HUES48 (cell line): Measurements from ENCODE around the gene EIF3K.
A peak's percentile ranks its signal among the peaks of the same experiment; 100 is the strongest.

ENCODE experiments used
- H3K27ac ChIP-seq: one replicate; pipeline ENCODE4 v1.7.0; 2013; ENCODE audit warnings: low read depth, low read length, inconsistent platforms
- H3K27me3 ChIP-seq: 2 replicates; pipeline ENCODE4 v1.6.1; 2013; ENCODE audit warnings: mild to moderate bottlenecking, low read length; ENCODE audit not compliant: control insufficient read depth, insufficient read depth
- H3K36me3 ChIP-seq: 2 replicates; pipeline ENCODE4 v1.6.1; 2013; ENCODE audit warnings: low read length; ENCODE audit not compliant: control insufficient read depth, insufficient read depth
- H3K4me1 ChIP-seq: 2 replicates; pipeline ENCODE4 v1.6.1; 2013; ENCODE audit warnings: mild to moderate bottlenecking, low read length; ENCODE audit not compliant: control insufficient read depth, insufficient read depth
- H3K4me3 ChIP-seq: 2 replicates; pipeline ENCODE4 v1.5.1; 2013; ENCODE audit warnings: mild to moderate bottlenecking, low read depth, low read length
- H3K9ac ChIP-seq: 2 replicates; pipeline ENCODE4 v1.6.1; 2013; ENCODE audit warnings: mild to moderate bottlenecking, low read depth, low read length, moderate library complexity
- H3K9me3 ChIP-seq: 2 replicates; pipeline ENCODE4 v1.6.1; 2013; ENCODE audit warnings: low read length; ENCODE audit not compliant: control insufficient read depth, insufficient read depth

The EIF3K gene

DNA sequence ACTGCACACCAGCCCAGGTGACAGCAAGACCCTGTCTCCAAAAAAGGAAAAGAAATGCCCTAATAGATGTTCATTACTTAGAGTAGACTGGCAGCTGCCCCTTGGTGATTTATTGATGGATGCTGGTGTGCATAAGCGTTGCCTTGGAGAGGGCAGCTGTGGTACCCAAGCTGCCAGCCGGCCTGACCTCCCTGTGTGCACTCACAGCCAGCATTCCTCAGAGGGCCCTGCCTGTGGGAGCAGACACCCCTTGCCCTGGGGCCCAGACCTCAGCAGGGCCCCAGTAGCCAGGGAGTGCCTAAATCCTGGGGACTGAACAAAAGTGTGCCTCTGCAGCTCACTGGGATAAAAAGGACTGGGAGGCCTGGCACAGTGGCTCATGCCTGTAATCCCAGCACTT, 20.7 kb downstream of the EIF3K start:
- Histone ChIP-seq H3K36me3 (peaks cover 19% of the 10 kb centered on the region), H3K27ac (no peak overlapping the region), H3K9me3 (no peaks in the 10 kb centered on the region), H3K9ac (no peak overlapping the region), H3K4me3 (no peak overlapping the region), H3K27me3 (no peaks in the 10 kb centered on the region), H3K4me1 (no peaks in the 10 kb centered on the region; the same call in 1 of the 2 replicates)

DNA sequence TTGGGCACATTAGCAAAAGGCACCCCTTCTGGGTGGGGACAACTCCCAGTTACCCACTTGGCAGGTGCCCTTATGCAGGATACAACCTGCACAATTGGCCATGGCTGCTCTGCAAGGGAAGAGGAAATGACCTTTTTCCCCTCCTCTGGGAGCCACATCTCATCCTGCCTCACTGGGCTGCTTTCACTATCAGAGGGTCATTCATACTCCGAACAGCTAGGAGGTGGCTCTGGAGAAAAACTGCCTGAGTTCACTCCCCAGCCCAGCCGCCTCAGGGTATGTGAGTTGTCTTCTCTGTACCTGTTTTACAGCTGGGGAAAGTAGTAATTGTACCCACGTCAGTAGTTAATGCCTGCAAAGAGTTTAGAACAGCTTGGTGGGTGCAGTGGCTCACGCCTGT, 21.4 kb downstream of the EIF3K start:
- Histone ChIP-seq H3K27ac (no peak overlapping the region), H3K9me3 (no peaks in the 10 kb centered on the region), H3K4me3 (no peak overlapping the region), H3K36me3 (peaks cover 12% of the 10 kb centered on the region), H3K27me3 (no peaks in the 10 kb centered on the region), H3K9ac (no peak overlapping the region), H3K4me1 (no peaks in the 10 kb centered on the region; the same call in 1 of the 2 replicates)

DNA sequence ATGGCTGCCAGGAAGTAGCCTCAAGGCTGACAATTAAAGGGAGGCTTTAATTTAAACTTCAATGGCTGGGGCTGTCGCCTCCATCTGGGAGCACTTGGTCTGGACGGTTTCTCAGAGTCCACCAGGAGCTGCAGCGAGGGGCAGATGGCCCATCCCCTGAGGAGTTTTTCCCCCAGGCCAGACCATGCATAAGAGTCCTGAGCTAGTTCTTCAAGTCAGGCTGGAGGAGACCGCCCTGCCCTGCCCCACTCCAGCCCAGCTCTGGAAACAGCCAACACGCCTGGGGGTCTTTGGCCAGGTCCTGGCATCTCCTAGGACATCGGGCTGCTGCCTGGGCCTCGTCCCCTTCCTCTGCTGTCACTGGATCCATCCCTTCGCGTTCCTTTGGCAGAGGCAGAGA, 23.2 kb downstream of the EIF3K start:
- H3K9me3 ChIP-seq: no peaks in the 10 kb centered on the region
- no peak overlapping the region for H3K9ac ChIP-seq

DNA sequence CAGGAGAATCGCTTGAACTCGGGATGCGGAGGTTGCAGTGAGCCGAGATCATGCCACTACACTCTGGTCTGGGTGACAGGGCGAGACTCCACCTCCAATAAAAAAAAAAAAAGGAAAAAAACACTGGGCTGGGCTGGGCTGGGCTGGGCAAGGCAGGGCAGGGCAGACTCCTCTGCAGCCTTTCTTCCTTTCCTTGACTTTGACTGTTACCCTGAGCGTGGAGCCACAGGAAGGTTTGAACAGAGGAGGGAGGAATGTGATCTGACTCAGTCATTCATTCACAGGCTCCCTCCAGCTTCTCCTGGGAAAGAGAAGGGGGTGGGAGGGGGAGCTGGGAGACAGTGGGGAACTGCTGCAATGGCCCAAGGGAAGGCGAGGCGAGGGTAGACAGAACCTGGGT, 25.7 kb downstream of the EIF3K start:
- Histone ChIP-seq H3K36me3 (no peaks in the 10 kb centered on the region), H3K4me3 (no peak overlapping the region), H3K27me3 (no peaks in the 10 kb centered on the region), H3K9ac (no peak overlapping the region), H3K4me1 (peaks cover 8% of the 10 kb centered on the region), H3K27ac (no peak overlapping the region), H3K9me3 (no peaks in the 10 kb centered on the region)

More for the DNA sequence above, 23.2 kb downstream of the EIF3K start:
- H3K4me1 ChIP-seq: peaks cover 2% of the 10 kb centered on the region; the same call in 1 of the 2 replicates
- H3K4me3 ChIP-seq: no peak overlapping the region
- no peak overlapping the region for H3K27ac ChIP-seq
- no peaks in the 10 kb centered on the region for H3K27me3 ChIP-seq
- no peaks in the 10 kb centered on the region; the same call in 1 of the 2 replicates for H3K36me3 ChIP-seq

DNA sequence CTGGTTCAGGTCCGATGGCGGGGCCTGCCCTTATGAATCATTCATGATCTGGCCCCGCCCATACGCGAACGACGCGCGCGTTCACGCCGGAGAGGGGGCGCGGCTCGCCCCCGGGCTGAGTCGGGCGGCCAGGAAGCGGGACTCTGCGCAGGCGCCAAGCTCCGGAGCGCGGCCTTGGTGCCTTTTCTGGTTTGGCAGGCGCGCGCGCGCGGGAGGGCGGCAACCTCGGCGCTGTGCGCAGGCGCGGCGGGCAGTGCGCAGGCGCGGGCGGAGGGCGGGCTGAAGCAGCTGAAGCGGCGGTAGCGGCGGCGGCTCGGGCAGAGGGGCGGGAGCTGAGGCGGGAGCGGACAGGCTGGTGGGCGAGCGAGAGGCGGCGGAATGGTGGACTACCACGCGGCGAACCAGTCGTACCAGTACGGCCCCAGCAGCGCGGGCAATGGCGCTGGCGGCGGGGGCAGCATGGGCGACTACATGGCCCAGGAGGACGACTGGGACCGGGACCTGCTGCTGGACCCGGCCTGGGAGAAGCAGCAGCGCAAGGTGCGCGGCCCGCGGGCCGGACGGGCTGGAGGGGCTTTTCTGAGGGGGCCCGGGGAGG, 28.5 kb downstream of the EIF3K start, which contains the start of gene ACTN4:
Gene ACTN4, plus strand, starts transcription at position 282 of the 598 bp plus-strand sequence. Its CDS starts 97 bp downstream, at position 379.
- peak within 1 kb of the TSS; percentile 98 for H3K4me3 ChIP-seq

DNA sequence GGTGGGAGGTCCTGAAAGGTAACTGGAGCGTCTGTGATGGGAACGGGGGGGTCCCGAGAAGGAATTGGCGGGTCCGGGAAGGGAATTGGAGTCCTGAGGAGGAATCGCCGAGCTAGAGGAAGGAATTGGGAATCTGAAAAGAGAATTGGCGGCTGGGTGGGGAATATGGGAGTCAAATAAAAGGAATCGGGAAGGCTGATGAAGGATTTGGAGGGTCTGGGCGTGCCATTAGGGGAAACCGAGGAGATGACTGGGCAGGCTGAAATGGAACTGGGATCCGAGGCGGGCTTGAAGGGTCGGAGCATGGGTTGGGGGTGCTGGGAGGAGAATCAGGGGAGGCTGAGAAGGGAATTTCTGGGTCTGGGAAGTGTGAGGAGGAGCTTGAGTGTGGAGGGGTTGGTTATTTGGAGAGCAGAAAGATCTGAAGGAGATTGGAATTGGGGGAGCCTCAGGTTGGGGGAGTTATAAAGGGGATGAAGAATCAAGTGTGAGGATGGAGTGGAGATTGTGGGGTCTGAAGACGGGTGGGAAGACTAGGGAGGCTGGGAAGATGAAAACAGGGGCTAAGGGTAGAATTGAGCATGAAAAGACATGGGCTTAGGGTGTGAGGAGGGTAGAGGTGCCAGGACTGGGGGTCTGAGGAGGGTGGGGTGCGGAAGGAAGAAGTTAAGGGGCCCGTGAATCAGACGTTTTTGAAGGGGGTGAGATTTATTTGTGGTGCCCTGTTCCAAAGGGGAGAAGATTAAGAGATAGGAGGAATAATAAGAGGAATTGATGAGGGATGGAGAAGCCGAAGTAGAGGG, 29.2 kb downstream of the EIF3K start:
- Histone ChIP-seq H3K27ac (peak overlapping the region; percentile 90), H3K4me3 (peak overlapping the region; percentile 98), H3K9ac (peak overlapping the region; percentile 94), H3K27me3 (no peaks in the 10 kb centered on the region), H3K9me3 (no peaks in the 10 kb centered on the region), H3K4me1 (peaks cover 34% of the 10 kb centered on the region), H3K36me3 (no peaks in the 10 kb centered on the region)

More for the DNA sequence above, 28.5 kb downstream of the EIF3K start, which contains the start of gene ACTN4:
- peaks cover 29% of the 10 kb centered on the region for H3K4me1 ChIP-seq
- no peaks in the 10 kb centered on the region for H3K27me3 ChIP-seq
- H3K36me3 ChIP-seq: no peaks in the 10 kb centered on the region
- no peaks in the 10 kb centered on the region for H3K9me3 ChIP-seq
- peak within 1 kb of the TSS; percentile 90 for H3K27ac ChIP-seq
- peak within 1 kb of the TSS; percentile 94 for H3K9ac ChIP-seq

DNA sequence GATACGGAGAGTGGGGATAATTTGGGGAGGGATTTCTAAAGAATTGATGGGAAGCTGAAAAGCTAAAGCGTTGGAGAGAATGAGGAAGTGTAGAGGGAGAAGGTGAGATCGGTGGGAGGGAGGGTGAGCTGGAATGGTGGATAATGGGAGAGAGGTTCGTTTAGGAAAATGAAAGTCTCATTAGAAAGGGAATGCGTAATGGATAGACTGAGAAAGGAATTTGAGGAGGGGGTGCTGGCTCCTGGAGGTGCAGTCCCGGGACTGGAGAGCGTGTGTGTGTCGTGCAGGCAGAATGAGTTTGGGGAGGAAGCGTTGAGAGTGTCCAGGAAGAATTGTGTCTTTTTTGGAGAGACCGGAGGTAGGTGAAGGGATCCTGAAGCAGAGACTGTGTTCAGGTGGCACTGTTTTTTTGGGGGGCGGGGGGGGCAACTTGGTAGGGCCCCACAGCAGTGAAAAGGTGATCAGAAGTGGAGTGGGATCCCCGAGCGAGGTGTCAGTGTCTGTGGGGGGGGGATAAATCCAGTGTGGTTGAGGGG, 29.8 kb downstream of the EIF3K start:
- Histone ChIP-seq H3K27me3 (no peaks in the 10 kb centered on the region), H3K4me1 (peaks cover 41% of the 10 kb centered on the region), H3K4me3 (peak overlapping the region; percentile 98), H3K27ac (no peak overlapping the region), H3K36me3 (no peaks in the 10 kb centered on the region), H3K9ac (peak overlapping the region; percentile 94), H3K9me3 (no peaks in the 10 kb centered on the region)

DNA sequence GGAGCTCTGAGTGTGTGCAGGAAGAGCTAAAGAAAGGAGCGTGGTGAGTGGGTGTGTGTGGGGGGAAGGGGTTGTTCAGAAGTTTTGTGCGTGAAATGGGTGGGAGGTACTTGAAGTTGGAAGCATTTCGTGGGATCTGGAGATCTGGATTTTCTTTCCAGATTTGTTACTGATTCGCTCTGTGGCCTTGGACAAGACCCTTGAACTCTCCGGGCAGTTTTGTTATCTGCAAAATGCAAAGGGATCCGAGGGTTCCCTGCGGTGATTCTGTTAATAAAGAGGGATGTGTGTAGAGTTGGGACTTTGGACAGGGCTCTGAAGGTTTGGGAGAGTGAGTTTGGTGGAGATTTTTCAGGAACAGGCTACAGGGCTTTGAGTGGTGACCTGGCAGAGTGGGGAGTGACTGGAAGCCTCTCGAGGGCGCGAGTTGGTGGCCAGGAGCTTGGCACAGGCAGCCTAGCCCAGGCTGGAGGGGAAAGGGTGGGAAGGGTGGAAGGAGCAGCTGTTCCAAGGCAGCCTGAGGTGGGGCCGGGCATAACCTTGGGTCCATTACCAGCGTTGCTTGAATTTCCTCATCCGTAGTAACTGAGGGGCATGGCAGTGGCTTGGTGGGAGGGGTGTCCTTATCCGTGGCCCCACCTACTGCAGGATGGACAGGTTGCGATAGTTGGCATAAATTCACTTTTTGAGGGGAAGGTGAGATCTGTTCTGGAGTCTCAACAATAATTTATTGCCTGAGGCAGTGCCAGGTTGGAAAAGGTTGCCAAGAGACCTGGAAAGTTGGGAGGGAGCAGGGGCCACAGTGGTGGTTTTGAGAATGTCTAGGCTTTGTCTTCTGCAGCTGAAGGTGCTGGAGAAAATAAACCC, 30.6 kb downstream of the EIF3K start:
- peak overlapping the region; percentile 75 for H3K27ac ChIP-seq

DNA sequence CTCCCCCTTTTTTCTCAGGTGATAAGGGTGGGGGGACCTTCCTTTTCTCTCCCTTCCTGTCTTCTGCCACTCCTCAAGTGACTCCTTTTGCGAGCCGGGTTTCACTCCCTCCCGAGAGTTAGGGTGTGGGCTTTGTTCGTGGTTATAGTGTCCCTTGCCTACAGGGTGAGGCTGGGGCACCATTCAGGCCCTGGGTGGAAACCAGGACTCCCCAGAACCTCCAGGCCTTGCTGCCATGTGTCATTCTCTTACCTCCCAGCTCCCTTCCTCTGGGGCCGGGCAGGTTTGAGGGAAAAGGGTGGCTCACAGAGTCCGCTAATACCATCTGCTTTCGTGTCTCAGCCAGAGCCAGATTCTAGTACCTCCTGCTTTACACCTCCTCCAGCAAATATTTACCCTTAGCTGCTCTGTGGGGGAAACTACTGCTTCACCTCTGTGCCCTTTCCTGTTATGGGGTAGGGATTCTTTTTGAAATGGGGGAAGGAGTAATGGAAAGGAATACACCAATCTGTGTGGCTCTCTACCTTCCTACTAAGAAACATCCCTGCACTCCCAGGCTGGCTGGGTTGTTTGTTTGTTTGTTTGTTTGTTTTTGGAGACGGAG, 31.3 kb downstream of the EIF3K start:
- Histone ChIP-seq H3K27me3 (no peaks in the 10 kb centered on the region), H3K9me3 (no peaks in the 10 kb centered on the region), H3K36me3 (no peaks in the 10 kb centered on the region), H3K27ac (peak overlapping the region; percentile 75), H3K4me3 (peak overlapping the region; percentile 98), H3K4me1 (peaks cover 55% of the 10 kb centered on the region), H3K9ac (peak overlapping the region; percentile 94)

More for the DNA sequence above, 30.6 kb downstream of the EIF3K start:
- H3K9me3 ChIP-seq: no peaks in the 10 kb centered on the region
- peak overlapping the region; percentile 98 for H3K4me3 ChIP-seq
- H3K4me1 ChIP-seq: peaks cover 48% of the 10 kb centered on the region
- no peaks in the 10 kb centered on the region for H3K27me3 ChIP-seq
- peak overlapping the region; percentile 94; the same call in 1 of the 2 replicates for H3K9ac ChIP-seq
- no peaks in the 10 kb centered on the region for H3K36me3 ChIP-seq

DNA sequence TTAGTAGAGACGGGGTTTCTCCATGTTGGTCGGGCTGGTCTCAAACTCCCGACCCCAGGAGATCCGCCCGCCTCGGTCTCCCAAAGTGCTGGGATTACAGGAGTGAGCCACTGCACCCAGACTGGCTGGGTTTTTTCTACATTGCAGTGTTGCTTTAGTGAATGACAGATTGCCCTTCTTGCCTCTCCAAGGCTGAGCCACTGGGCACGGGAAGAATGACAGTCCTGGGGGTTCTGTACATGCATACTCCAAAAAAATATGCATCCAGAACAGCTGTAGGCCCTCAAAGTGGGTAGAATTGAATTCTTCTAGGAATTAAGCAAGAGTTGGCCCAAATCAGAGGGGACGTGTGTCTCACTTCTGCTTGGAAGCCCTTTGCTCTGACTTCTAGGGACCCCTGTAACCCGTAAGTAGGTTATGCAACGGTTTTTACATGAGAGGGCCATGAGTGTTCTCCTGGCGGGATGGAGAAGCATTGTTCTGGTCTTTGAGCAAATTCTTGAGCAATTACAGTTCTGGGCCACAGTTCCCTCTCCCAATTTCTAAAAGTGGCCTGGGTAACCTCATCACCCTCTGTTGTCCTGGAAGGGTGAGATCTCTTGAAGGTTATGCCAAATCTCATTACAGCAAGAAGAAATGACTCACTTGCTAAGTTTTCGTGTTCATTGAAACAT, 32.1 kb downstream of the EIF3K start:
- H3K36me3 ChIP-seq: no peaks in the 10 kb centered on the region
- peak overlapping the region; percentile 7 for H3K27ac ChIP-seq
- H3K4me3 ChIP-seq: no peak overlapping the region
- H3K4me1 ChIP-seq: peaks cover 63% of the 10 kb centered on the region
- no peaks in the 10 kb centered on the region for H3K9me3 ChIP-seq
- no peaks in the 10 kb centered on the region for H3K27me3 ChIP-seq
- H3K9ac ChIP-seq: no peak overlapping the region
